Neural progenitor cell (in vitro differentiated cells): ENCODE measurements around the gene VASH2. TPM values are rescaled to one million over a fixed set of nuclear protein-coding genes. Genes with fewer than 3 reads are reported as not detected.
"Not testable (repeated sequence)": the region's sequence is repeated elsewhere in the genome, so short reads cannot be mapped to it uniquely, and the experiment has no call there.

Source experiments
- DNase-seq: peaks from one replicate; pipeline ENCODE4 v3.0.0-alpha.2; 2016; ENCODE audit warnings: low spot score
- H2AFZ ChIP-seq: fragments of 200-600 bp; sonication (generic); replicated peaks from 2 replicates; pipeline ENCODE4 v1.6.1; 2016; ENCODE audit warnings: antibody characterized with exemption
- H3F3A ChIP-seq: fragments of 200-600 bp; sonication (generic); 2 replicates; pipeline ENCODE4 v1.6.1; 2016; ENCODE audit warnings: antibody characterized with exemption, low read depth
- H3K27ac ChIP-seq: fragments of 200-600 bp; sonication (generic); 2 replicates; pipeline ENCODE4 v1.5.1; 2016; ENCODE audit warnings: mild to moderate bottlenecking
- H3K27me3 ChIP-seq: fragments of 200-600 bp; sonication (generic); 2 replicates; pipeline ENCODE4 v1.6.1; 2016; ENCODE audit warnings: mild to moderate bottlenecking, moderate library complexity
- H3K36me3 ChIP-seq: fragments of 200-600 bp; sonication (generic); 2 replicates; pipeline ENCODE4 v1.5.1; 2016
- H3K4me1 ChIP-seq: fragments of 200-600 bp; sonication (generic); 2 replicates; pipeline ENCODE4 v1.6.1; 2016; ENCODE audit warnings: mixed run types
- H3K4me2 ChIP-seq: fragments of 200-600 bp; sonication (generic); 2 replicates; pipeline ENCODE4 v1.6.1; 2016
- H3K4me3 ChIP-seq: fragments of 200-600 bp; sonication (generic); 2 replicates; pipeline ENCODE4 v1.5.1; 2016
- H3K79me2 ChIP-seq: fragments of 200-600 bp; sonication (generic); 2 replicates; pipeline ENCODE4 v1.6.1; 2016; ENCODE audit warnings: low read depth
- H3K9ac ChIP-seq: fragments of 200-600 bp; sonication (generic); 2 replicates; pipeline ENCODE4 v1.6.1; 2016
- H3K9me3 ChIP-seq: fragments of 200-600 bp; sonication (generic); 2 replicates; pipeline ENCODE4 v1.5.1; 2016; ENCODE audit warnings: low read depth
- H4K20me1 ChIP-seq: fragments of 200-600 bp; sonication (generic); 2 replicates; pipeline ENCODE4 v1.6.1; 2016; ENCODE audit warnings: low read depth
- H3K27ac Mint-ChIP-seq: 3 replicates; pipeline ENCODE4 v1.8.0; 2021; ENCODE audit warnings: mixed read lengths
- H3K27me3 Mint-ChIP-seq: 2 replicates; pipeline ENCODE4 v1.8.0; 2022; ENCODE audit warnings: low read depth, mild to moderate bottlenecking, inconsistent platforms, moderate library complexity, mixed read lengths; ENCODE audit not compliant: insufficient read depth
- H3K36me3 Mint-ChIP-seq: 3 replicates; pipeline ENCODE4 v1.8.0; 2021; ENCODE audit warnings: mixed read lengths
- H3K4me1 Mint-ChIP-seq: 3 replicates; pipeline ENCODE4 v1.8.0; 2021; ENCODE audit warnings: mixed read lengths
- H3K4me3 Mint-ChIP-seq: 3 replicates; pipeline ENCODE4 v1.8.0; 2021; ENCODE audit warnings: mild to moderate bottlenecking, moderate library complexity, mixed read lengths
- H3K9me3 Mint-ChIP-seq: 3 replicates; pipeline ENCODE4 v1.8.0; 2020; ENCODE audit warnings: mixed read lengths
- EZH2 ChIP-seq: fragments of 200-600 bp; sonication (generic); IDR thresholded peaks from 2 replicates; pipeline ENCODE4 v1.6.1; 2017; ENCODE audit warnings: antibody characterized with exemption, mild to moderate bottlenecking, moderate library complexity
- EZH2phosphoT487 ChIP-seq: fragments of 200-600 bp; sonication (generic); IDR thresholded peaks from 2 replicates; pipeline ENCODE4 v1.6.1; 2017; ENCODE audit warnings: antibody characterized with exemption
- total RNA-seq: library from RNA; depleted of rRNA; stranded (reverse); fragments of >200 nt; gene quantifications from 2 replicates; pipeline ENCODE4 v1.2.3, GENCODE V29; 2015; ENCODE audit warnings: low replicate concordance
- TF ChIP-seq, protein P1 (sequence below): fragments of 200-600 bp; sonication (generic); IDR thresholded peaks from 2 replicates; pipeline ENCODE4 v1.5.1; 2017; ENCODE audit warnings: antibody characterized with exemption, mild to moderate bottlenecking

Gene VASH2
- total RNA-seq, 1 donor from 2014 or later = 5.2 TPM

DNA sequence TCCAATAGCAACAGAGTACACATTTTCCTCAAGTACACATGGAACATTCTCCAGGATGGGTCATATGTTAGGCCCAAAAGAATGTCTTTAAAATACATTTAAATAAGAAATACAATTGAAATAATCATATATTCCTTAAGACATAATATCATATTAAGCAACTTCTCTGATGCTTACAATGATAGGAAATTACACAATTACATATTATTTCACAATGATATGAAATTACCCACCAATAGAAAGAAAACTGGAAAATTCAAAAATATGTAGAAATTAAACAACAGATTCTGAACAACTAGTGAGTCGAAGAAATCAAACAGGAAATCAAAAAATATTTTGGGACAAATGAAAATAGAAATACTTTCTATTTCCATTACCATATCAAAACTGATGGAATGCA, 46.7 kb upstream of the VASH2 start:
- Histone ChIP-seq H3K4me3 (no peak overlapping the region), H3K36me3 (peaks cover 20% of the 10 kb centered on the region), H3K27ac (no peak overlapping the region), H4K20me1 (no peaks in the 10 kb centered on the region), H3K9ac (no peak overlapping the region), H3F3A (peaks cover 33% of the 10 kb centered on the region), H3K4me1 (peaks cover 19% of the 10 kb centered on the region), H3K27me3 (peaks cover 14% of the 10 kb centered on the region), H2AFZ (no peak overlapping the region), H3K4me2 (no peak overlapping the region), H3K79me2 (peaks cover 7% of the 10 kb centered on the region), H3K9me3 (peaks cover 15% of the 10 kb centered on the region)
- no peak for TF ChIP-seq EZH2
- TF ChIP-seq, protein P1, sequence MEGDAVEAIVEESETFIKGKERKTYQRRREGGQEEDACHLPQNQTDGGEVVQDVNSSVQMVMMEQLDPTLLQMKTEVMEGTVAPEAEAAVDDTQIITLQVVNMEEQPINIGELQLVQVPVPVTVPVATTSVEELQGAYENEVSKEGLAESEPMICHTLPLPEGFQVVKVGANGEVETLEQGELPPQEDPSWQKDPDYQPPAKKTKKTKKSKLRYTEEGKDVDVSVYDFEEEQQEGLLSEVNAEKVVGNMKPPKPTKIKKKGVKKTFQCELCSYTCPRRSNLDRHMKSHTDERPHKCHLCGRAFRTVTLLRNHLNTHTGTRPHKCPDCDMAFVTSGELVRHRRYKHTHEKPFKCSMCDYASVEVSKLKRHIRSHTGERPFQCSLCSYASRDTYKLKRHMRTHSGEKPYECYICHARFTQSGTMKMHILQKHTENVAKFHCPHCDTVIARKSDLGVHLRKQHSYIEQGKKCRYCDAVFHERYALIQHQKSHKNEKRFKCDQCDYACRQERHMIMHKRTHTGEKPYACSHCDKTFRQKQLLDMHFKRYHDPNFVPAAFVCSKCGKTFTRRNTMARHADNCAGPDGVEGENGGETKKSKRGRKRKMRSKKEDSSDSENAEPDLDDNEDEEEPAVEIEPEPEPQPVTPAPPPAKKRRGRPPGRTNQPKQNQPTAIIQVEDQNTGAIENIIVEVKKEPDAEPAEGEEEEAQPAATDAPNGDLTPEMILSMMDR = no peak
- no peak for TF ChIP-seq EZH2phosphoT487
- DNase-seq = no peak
- Mint-ChIP-seq H3K36me3 (peaks cover 18% of the 10 kb centered on the region), H3K4me3 (no peak overlapping the region), H3K27ac (no peak overlapping the region), H3K27me3 (no peaks in the 10 kb centered on the region), H3K4me1 (peaks cover 3% of the 10 kb centered on the region), H3K9me3 (peaks cover 31% of the 10 kb centered on the region)

- Histone ChIP-seq H3K4me2 (peak overlapping the region; percentile 60), H3F3A (peaks cover 24% of the 10 kb centered on the region), H3K4me1 (peaks cover 19% of the 10 kb centered on the region), H3K27me3 (peaks cover 52% of the 10 kb centered on the region)
- not testable (repeated sequence) for H3K36me3 ChIP-seq, H3K79me2 ChIP-seq, H3K36me3 Mint-ChIP-seq, DNase-seq, H2AFZ ChIP-seq, H3K27ac ChIP-seq, H3K9ac ChIP-seq, H3K27ac Mint-ChIP-seq, H3K4me1 Mint-ChIP-seq, H3K9me3 ChIP-seq, H3K4me3 Mint-ChIP-seq, H3K4me3 ChIP-seq, H4K20me1 ChIP-seq
- Mint-ChIP-seq H3K27me3 (peaks cover 12% of the 10 kb centered on the region), H3K9me3 (peaks cover 12% of the 10 kb centered on the region)
Observed at GRCh38 chr1:212908071-212908470, 42.3 kb upstream of the VASH2 start.

DNA sequence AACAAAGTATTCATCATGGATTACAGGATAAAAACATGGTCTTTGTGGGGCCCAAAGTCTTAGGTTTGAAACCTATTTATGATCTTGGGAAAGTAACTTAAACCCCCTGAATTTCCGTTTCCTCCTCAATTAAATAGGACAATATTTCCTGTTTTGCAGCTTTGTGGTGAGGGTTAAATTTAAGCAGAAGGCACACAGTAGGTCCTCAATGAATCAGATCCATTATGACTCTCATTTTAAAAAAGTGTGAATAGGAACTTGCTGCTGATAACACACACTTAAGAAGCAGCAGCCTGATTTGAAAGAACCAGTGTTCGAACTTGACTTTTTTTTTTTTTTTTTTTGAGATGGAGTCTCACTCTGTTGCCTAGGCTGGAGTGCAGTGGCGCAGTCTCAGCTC, 41.4 kb upstream of the VASH2 start:
- H3K4me3 ChIP-seq = no peak overlapping the region
- Mint-ChIP-seq H3K4me1 (peaks cover 3% of the 10 kb centered on the region), H3K4me3 (no peak overlapping the region), H3K27ac (no peak overlapping the region), H3K36me3 (no peaks in the 10 kb centered on the region), H3K9me3 (peaks cover 9% of the 10 kb centered on the region), H3K27me3 (peaks cover 12% of the 10 kb centered on the region)
- peaks cover 19% of the 10 kb centered on the region for H3K4me1 ChIP-seq
- peaks cover 24% of the 10 kb centered on the region for H3F3A ChIP-seq
- H2AFZ ChIP-seq = no peak overlapping the region
- H3K27ac ChIP-seq = no peak overlapping the region
- H4K20me1 ChIP-seq = no peaks in the 10 kb centered on the region
- no peaks in the 10 kb centered on the region for H3K9me3 ChIP-seq
- peaks cover 57% of the 10 kb centered on the region for H3K27me3 ChIP-seq
- TF ChIP-seq EZH2 (no peak), EZH2phosphoT487 (no peak)
- TF ChIP-seq, protein P1 = no peak
- no peak overlapping the region for H3K9ac ChIP-seq
- no peak overlapping the region for H3K4me2 ChIP-seq
- H3K79me2 ChIP-seq = peaks cover 7% of the 10 kb centered on the region
- no peak for DNase-seq
- H3K36me3 ChIP-seq = no peaks in the 10 kb centered on the region

DNA sequence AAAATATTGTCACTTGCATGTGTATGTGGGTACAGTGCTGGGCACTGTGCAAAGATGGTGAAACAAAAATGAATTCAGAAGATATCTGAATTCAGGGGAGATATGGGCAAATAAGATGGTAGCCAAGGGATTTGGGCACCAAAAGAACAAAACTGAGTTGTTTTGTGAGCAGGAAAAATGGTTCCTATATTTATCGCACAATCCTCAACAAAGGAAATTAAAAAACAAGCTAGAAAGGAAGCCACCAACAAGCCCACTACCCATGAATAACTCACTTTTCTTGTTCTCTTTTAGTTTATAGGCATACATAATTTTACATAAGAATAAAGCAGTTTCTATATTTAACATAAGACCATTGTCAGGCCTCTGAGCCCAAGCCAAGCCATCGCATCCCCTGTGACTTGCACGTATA, 40.7 kb upstream of the VASH2 start:
- H3K4me1 Mint-ChIP-seq = peaks cover 8% of the 10 kb centered on the region
- TF ChIP-seq, protein P1 = no peak
- no peak for TF ChIP-seq EZH2
- no peak for TF ChIP-seq EZH2phosphoT487
- Histone ChIP-seq H3K36me3 (no peaks in the 10 kb centered on the region), H3K4me2 (no peak overlapping the region), H4K20me1 (no peaks in the 10 kb centered on the region), H3K4me3 (no peak overlapping the region), H3K4me1 (peaks cover 22% of the 10 kb centered on the region), H2AFZ (no peak overlapping the region), H3K27ac (no peak overlapping the region), H3F3A (peaks cover 26% of the 10 kb centered on the region), H3K27me3 (peaks cover 64% of the 10 kb centered on the region), H3K79me2 (peaks cover 7% of the 10 kb centered on the region), H3K9ac (no peak overlapping the region), H3K9me3 (no peaks in the 10 kb centered on the region)
- no peak overlapping the region for H3K27ac Mint-ChIP-seq
- H3K9me3 Mint-ChIP-seq = peaks cover 7% of the 10 kb centered on the region
- H3K4me3 Mint-ChIP-seq = no peak overlapping the region
- no peaks in the 10 kb centered on the region for H3K36me3 Mint-ChIP-seq
- peaks cover 15% of the 10 kb centered on the region for H3K27me3 Mint-ChIP-seq
- DNase-seq = no peak

DNA sequence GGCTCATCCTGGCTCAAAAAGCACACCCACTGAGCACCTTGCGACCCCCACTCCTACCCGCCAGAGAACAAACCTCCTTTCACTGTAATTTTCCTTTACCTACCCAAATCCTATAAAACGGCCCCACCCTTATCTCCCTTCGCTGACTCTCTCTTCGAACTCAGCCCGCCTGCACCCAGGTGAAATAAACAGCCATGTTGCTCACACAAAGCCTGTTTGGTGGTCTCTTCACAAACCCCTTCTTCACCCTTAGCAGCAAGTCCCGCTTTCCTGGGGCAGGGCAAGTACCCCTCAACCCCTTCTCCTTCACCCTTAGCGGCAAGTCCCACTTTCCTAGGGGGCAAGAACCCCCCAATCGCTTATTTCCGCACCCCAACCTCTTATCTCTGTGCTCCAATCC, 40.1 kb upstream of the VASH2 start:
- not testable (repeated sequence) for H3K27ac ChIP-seq, H4K20me1 ChIP-seq, H3K27ac Mint-ChIP-seq, DNase-seq, H3K4me2 ChIP-seq, H3K9ac ChIP-seq, H3K4me3 ChIP-seq, H3K36me3 Mint-ChIP-seq, H2AFZ ChIP-seq, H3K36me3 ChIP-seq, H3K9me3 ChIP-seq, H3K9me3 Mint-ChIP-seq, H3K79me2 ChIP-seq
- Mint-ChIP-seq H3K27me3 (peaks cover 16% of the 10 kb centered on the region), H3K4me1 (peaks cover 13% of the 10 kb centered on the region), H3K4me3 (peak overlapping the region; percentile 12)
- Histone ChIP-seq H3K4me1 (peaks cover 27% of the 10 kb centered on the region), H3K27me3 (peaks cover 69% of the 10 kb centered on the region), H3F3A (peaks cover 30% of the 10 kb centered on the region)

DNA sequence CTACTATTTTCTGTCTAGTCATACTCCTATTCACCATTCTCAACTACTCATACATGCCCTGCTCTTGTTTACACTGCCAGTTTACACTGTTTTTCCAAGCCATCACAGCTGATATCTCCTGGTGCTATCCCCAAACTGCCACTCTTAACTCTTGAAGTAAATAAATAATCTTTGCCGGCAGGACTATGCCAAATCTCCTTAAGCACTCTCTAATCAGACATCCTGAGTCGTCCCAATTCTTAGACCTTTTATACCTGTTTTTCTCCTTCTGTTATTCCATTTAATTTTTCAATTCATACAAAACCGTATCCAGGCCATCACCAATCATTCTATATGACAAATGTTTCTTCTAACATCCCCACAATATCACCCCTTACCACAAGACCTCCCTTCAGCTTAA, 36.7 kb upstream of the VASH2 start:
- not testable (repeated sequence) for H3K36me3 Mint-ChIP-seq, H3K4me3 ChIP-seq, H3K9me3 ChIP-seq, H3K9me3 Mint-ChIP-seq, H4K20me1 ChIP-seq, H3K79me2 ChIP-seq, H3K27ac ChIP-seq, H3K4me3 Mint-ChIP-seq, DNase-seq, H3K36me3 ChIP-seq, H3K9ac ChIP-seq, H3K4me2 ChIP-seq, H3K27ac Mint-ChIP-seq, H2AFZ ChIP-seq
- peaks cover 22% of the 10 kb centered on the region for H3F3A ChIP-seq
- peaks cover 23% of the 10 kb centered on the region for H3K27me3 Mint-ChIP-seq
- peaks cover 26% of the 10 kb centered on the region for H3K4me1 Mint-ChIP-seq
- H3K4me1 ChIP-seq = peaks cover 16% of the 10 kb centered on the region
- peaks cover 56% of the 10 kb centered on the region for H3K27me3 ChIP-seq
